Limb (tissue), 2 donors: Measurements from ENCODE around the gene SUGCT.

Source experiments
- DNase-seq, 2 donors: peaks; one replicate each; pipeline ENCODE4 v3.0.0-alpha.2; 2016; ENCODE audit errors: extremely low spot score in 2 of 2

SUGCT gene

DNA sequence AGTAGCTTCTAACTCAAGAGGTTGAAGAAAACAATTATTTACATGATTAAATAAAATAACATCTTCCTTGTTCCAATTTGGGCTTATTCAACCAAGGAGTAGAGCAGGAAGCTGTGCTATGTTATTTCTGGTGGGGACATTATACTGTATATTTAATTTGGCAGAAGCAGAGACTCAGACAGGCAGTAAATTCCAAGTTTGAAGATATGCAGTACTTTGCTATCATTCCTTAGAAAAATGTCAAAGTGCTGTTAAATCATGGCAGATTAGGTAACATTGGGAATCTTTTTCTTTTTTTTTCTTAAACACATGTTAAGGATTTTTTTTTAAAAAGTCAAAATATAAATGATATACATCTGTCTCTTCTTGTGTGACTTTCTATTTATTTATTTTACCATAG, 190.1 kb downstream of the SUGCT start:
- DNase-seq: no peak

DNA sequence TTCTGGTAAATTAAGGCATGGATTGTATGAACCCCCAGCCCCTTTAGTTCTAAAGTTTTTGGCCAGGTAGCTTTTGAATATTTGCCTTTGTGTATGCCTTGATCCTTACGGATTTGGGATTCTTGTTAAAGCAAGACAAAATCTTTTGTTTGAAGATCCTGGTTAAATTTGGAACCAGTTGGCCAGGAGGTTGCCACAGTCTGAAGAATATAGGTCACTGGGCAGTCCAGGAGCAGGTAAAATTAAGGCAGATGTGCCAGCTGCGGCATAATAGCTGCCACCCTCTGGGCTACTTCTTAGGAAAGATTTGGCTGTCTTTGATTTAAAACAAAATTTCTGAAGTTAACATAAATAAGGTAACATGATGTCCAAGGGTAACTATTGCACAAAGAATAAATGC, 192.3 kb downstream of the SUGCT start:
- DNase-seq: no peak

DNA sequence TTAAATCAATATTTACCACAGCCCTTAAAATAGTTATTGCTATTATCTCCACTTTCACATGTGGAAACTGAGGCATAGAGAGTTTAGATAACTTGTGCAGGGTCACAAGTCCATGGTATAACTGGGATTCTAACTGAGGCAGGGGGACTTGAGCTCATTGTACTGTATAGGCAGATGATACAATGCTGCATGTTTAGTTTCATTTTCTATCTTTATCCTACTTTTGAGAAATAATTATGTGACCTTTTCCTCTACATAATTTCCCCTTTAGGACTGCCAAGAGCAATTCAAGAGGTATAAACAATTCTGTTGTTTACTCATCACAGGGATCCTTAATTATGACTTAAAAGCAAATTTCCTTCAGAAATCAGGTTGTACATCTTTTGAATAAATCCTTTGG, 193.1 kb downstream of the SUGCT start:
- no peak for DNase-seq

DNA sequence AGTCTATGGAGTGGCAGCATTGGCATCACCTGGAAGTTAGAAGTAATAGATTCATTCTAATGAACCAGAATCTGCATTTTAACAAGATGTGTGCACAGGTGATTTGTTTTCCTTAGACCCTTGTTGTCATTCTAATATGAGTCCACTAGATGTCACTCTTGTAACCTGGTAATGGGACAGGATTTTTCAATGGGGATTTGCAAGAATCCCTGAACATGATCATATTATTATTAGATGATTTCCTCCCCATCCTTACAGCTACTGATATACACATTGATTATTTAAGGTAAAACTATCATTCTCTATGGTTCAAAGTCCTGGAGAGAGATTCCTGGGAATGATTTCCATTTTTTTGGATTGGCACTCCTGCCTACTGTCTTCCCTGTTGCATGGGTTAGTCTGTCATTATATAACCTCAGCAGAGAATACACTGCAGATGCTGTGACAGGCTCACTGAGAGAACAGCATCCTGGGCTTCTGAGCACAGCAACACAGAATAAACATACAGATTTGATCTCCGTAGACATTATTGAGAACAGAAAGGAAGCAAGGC, 194.9 kb downstream of the SUGCT start:
- peak in 1 of 2 donors; percentile 81 for DNase-seq

- DNase-seq: no peak
Observed at GRCh38 chr7:40330408-40330807, 195.6 kb downstream of the SUGCT start.

GRCh38 chr7:40331915-40332314, 197.1 kb downstream of the SUGCT start:
- no peak for DNase-seq

GRCh38 chr7:40332516-40332915, 197.7 kb downstream of the SUGCT start:
- DNase-seq: no peak

DNA sequence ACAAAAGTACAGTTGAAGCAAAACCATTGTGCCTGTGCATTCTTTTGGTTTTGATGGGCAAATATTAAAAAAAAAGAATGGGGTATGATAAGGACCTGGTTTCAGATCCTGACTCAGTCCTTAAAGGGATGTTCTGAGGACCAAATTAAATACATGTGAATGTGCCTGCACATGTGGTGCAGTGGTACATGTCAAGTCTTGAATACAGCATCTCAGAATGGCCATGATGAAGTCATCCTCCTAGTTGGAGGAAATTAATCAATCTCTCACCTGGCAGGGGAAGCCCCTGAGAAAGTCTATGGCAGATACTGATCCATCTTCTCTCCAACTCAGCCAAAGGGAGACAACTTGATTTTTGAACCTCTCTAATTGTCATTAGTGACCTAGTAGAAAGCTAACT, 207.0 kb downstream of the SUGCT start:
- no peak for DNase-seq

DNA sequence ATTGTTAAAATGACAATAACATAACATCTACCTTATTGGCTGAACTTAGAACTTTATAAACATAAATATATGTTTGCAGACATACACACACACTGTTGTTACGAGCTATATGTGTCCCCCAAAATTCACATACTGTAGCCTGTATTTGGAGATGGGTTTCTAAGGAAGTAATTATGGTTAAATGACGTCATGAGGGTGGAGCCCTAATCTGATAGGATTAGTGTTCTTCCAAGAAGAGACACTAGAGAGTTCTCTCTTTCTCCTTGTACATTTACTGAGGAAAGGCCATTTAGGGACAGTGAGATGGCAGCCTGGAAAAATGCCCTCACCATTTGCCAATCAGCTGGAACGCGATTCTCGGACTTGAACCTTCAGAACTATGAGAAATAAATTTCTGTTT, 211.7 kb downstream of the SUGCT start:
- DNase-seq: no peak

GRCh38 chr7:40348126-40348728, 213.4 kb downstream of the SUGCT start:
- no peak for DNase-seq

DNA sequence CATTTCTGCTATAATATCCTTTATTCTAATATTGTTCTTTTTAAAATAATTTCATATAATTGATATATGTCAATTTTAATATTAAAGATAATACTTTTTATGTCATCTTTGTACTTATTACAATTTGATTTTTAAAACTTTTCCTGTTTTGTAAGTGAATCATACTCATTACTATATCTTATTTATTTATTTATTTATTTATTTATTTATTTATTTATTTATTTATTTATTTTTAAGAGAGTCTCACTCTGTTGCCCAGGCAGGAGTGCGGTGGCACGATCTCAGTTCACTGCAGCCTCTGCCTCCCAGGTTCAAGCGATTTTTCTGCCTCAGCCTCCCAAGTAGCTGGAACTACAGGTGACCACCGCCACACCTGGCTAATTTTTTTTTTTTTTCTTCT, 215.3 kb downstream of the SUGCT start:
- no peak for DNase-seq

DNA sequence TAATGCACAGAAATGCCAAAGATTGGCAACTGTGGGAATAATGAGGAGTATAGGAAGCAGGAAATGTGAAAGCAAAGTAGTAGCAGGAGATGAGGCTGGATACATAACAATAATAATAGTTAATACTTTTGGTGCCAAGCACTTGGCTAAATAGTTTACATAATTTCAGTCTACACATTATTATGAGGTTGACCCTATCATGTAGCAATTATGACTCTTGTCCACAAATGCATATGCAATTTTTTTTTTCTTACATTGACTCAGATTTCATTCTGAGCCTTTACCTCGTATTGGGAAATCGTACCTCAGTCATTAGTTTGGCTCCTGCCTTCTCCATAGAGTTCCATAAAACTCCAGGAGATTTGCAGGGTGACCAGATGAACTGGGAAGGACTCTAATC, 219.9 kb downstream of the SUGCT start:
- DNase-seq: no peak

GRCh38 chr7:40356312-40356711, 221.5 kb downstream of the SUGCT start:
- no peak for DNase-seq

GRCh38 chr7:40356871-40357709, 222.3 kb downstream of the SUGCT start:
- DNase-seq: no peak

- DNase-seq: no peak
Observed at GRCh38 chr7:40369641-40370277, 235.0 kb downstream of the SUGCT start.

GRCh38 chr7:40371806-40372440, 237.1 kb downstream of the SUGCT start:
- no peak for DNase-seq

DNA sequence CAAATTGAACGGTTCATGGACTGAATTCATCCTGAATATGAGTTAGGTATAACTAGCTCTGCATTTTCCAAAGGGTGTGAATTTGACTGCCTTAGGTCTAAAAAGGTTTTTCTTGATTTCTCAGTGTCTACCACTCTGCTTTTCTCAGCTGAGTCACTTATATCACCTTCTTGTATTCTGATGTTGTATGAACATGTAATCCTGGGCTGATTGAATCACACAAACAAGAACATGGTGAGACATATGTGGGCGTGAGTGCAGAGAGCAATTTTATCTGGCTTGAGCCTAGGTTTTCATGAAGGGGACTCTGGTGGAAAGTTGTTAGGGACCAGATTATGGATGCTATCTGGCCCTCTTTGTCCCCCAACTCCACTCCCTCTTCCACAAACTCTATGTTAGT, 239.8 kb downstream of the SUGCT start:
- no peak for DNase-seq

- no peak for DNase-seq
Observed at GRCh38 chr7:40380111-40380510, 245.3 kb downstream of the SUGCT start.

DNA sequence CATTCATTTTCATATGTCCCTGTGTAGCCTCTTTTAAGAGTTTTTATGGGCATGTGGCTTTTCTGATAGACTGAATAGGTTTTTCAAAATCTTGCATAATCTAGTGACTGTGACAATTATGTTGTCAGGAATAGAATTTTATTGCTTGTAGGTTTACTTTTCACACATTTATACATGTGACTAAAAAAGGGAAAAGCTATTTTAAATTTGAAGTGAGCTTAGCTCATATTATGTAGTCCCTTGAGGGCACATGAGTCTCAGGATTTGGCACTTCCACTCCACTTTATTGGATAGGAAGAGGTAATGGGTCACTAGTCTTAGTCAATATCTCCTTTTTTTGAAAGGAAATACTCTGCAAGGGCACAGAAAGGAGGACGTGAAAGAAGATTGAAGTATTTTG, 247.3 kb downstream of the SUGCT start:
- no peak for DNase-seq

DNA sequence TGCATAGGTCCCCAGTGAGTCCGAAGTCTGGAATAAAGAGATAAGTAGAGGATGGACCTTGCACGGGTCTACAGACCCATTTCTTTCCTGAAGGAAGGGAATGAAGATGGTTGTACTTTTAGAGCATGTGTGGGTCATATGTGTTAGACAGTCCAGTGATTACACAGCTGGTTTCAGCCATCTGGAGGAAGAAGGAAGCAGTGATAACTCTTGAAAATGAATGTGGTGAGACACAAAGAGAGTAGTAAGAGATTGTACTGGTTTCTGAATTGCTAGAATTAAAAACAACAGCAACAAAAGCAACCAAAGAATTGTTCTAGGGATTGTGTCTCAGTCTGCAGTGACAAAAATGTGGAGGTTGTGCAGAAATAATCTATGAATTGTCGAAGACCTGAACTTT, 258.9 kb downstream of the SUGCT start:
- DNase-seq: no peak

DNA sequence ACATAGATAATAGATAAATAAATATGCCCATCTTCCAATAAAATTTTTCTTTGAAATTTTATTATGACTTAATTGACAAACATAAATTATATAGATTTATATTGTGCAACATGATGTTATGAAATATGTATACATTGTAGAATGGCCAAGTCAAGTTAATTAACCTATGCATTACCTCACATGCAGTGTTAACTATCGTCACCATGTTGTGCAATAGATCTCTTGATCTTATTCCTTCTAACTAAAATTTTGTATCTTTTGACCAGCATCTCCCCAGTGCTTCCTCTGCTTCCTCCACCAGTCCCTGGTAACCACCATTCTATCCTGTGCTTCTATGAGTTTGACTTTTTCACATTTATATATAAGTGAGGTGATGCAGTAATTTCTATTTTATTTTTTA, 259.6 kb downstream of the SUGCT start:
- no peak for DNase-seq

DNA sequence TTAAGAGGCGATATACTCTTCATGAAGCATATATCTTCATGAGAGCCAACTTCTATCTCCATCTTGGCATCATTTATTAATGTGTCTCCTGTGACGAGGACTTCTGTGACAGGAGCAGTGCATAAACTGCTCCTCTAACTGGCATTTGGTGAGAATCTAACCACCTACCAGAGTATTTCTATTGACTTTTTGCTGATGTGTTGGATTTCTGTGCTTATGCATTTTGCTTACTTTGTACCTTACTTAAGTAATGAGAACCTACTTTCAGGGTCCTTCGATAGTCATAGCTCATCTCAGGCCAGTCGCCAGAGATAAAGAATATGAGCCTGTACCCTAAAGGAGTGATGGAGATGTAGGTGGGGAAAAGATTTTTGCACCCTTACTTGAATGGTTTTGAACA, 265.7 kb downstream of the SUGCT start:
- DNase-seq: no peak
